ENCODE measurements around the gene GTF2A1.
A peak's percentile ranks its signal among the peaks of the same experiment; 100 is the strongest.
"Not testable (repeated sequence)": the region's sequence is repeated elsewhere in the genome, so short reads cannot be mapped to it uniquely, and the experiment has no call there.

GTF2A1 gene

GRCh38 chr14:81236849-81237248 is 16.1 kb upstream of the GTF2A1 start:
- not testable (repeated sequence) for H3K4me1 ChIP-seq (ENCODE audit: control insufficient read depth in 2 of 2, insufficient read depth in 1 of 2, low read depth in 1 of 2, low read length in 2 of 2); H2BK15ac ChIP-seq (ENCODE audit: low read length); H3K4me3 ChIP-seq (ENCODE audit: low read length in 2 of 2); H3K9ac ChIP-seq (ENCODE audit: low read depth, low read length, poor library complexity); H3K27ac ChIP-seq (replicated peaks; ENCODE audit: low read length); H2AK5ac ChIP-seq (ENCODE audit: low read depth, low read length); H2BK120ac ChIP-seq (ENCODE audit: low read depth, low read length); H2BK5ac ChIP-seq (ENCODE audit: low read length); H3K36me3 ChIP-seq (replicated peaks in 1 of 2; ENCODE audit: control insufficient read depth in 2 of 2, insufficient read depth in 2 of 2, low read length in 2 of 2); DNase-seq (ENCODE audit: low spot score); H4K91ac ChIP-seq (ENCODE audit: low read depth, low read length, poor library complexity); H3K79me1 ChIP-seq (ENCODE audit: low read depth, low read length); H2AFZ ChIP-seq (ENCODE audit: low read length); H2BK12ac ChIP-seq (ENCODE audit: low read length); H3K14ac ChIP-seq (ENCODE audit: low read length); H3K9me3 ChIP-seq (replicated peaks in 1 of 2; ENCODE audit: control insufficient read depth in 2 of 2, insufficient read depth in 1 of 2, low read depth in 1 of 2, low read length in 2 of 2); H3K4ac ChIP-seq (ENCODE audit: low read length); H3K27me3 ChIP-seq (ENCODE audit: control insufficient read depth in 3 of 3, insufficient read depth in 3 of 3, low read depth in 1 of 3, low read length in 3 of 3); H3K23ac ChIP-seq (ENCODE audit: low read depth, low read length, poor library complexity); H3K18ac ChIP-seq (ENCODE audit: low read length); H3K4me2 ChIP-seq (ENCODE audit: insufficient read depth, low read length, poor library complexity, severe bottlenecking); H4K8ac ChIP-seq (ENCODE audit: low read depth, low read length)
- no CpG with 5 or more reads among the region's 2 CpGs for WGBS, 2 donors (ENCODE audit: extremely low coverage in 2 of 2, insufficient read length in 2 of 2, insufficient replicate concordance in 1 of 2)

DNA sequence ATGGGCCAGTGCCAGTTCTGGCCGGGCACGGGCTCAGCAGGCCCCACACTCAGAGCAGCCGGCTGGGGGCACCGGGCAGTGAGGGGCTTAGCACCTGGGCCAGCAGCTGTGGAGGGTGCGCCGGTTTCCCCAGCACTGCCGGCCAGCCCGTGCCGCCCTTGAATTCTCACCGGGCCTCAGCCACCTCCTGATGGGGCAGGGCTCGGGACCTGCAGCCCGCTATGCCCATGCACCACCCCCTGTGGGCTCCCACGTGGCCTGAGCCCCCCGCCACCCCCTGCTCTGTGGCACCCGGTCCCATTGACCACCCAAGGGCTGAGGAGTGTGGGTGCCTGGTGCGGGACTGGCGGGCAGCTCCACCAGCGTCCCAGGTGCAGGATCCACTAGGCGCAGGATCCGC is 15.4 kb upstream of the GTF2A1 start:
- Histone ChIP-seq H3K27ac (replicated peaks; ENCODE audit: low read length) (no peak overlapping the region), H2BK120ac (ENCODE audit: low read depth, low read length) (no peak overlapping the region), H2BK12ac (ENCODE audit: low read length) (no peak overlapping the region), H3K14ac (ENCODE audit: low read length) (no peak overlapping the region), H3K9ac (ENCODE audit: low read depth, low read length, poor library complexity) (no peak overlapping the region), H3K18ac (ENCODE audit: low read length) (peak overlapping the region; percentile 16), H3K36me3 (replicated peaks in 1 of 2; ENCODE audit: control insufficient read depth in 2 of 2, insufficient read depth in 2 of 2, low read length in 2 of 2) (no peaks in the 10 kb centered on the region), H3K4me1 (ENCODE audit: control insufficient read depth in 2 of 2, insufficient read depth in 1 of 2, low read depth in 1 of 2, low read length in 2 of 2) (peaks cover 0 to 4% of the 10 kb centered on the region in 2 donors), H2BK5ac (ENCODE audit: low read length) (no peak overlapping the region), H2AFZ (ENCODE audit: low read length) (no peak overlapping the region), H3K27me3 (ENCODE audit: control insufficient read depth in 3 of 3, insufficient read depth in 3 of 3, low read depth in 1 of 3, low read length in 3 of 3) (peaks cover 0 to 5% (median 0%) of the 10 kb centered on the region in 3 experiments), H3K4me3 (ENCODE audit: low read length in 2 of 2) (no peak overlapping the region), H3K9me3 (replicated peaks in 1 of 2; ENCODE audit: control insufficient read depth in 2 of 2, insufficient read depth in 1 of 2, low read depth in 1 of 2, low read length in 2 of 2) (no peaks in the 10 kb centered on the region), H4K8ac (ENCODE audit: low read depth, low read length) (no peak overlapping the region), H2BK15ac (ENCODE audit: low read length) (no peak overlapping the region), H3K4me2 (ENCODE audit: insufficient read depth, low read length, poor library complexity, severe bottlenecking) (no peak overlapping the region), H3K79me1 (ENCODE audit: low read depth, low read length) (no peaks in the 10 kb centered on the region), H4K91ac (ENCODE audit: low read depth, low read length, poor library complexity) (no peak overlapping the region), H2AK5ac (ENCODE audit: low read depth, low read length) (no peak overlapping the region), H3K23ac (ENCODE audit: low read depth, low read length, poor library complexity) (no peak overlapping the region), H3K4ac (ENCODE audit: low read length) (no peak overlapping the region)
- DNase-seq (ENCODE audit: low spot score), result no peak
- WGBS, 2 donors (ENCODE audit: extremely low coverage in 2 of 2, insufficient read length in 2 of 2, insufficient replicate concordance in 1 of 2), result no CpG with 5 or more reads among the region's 20 CpGs

DNA sequence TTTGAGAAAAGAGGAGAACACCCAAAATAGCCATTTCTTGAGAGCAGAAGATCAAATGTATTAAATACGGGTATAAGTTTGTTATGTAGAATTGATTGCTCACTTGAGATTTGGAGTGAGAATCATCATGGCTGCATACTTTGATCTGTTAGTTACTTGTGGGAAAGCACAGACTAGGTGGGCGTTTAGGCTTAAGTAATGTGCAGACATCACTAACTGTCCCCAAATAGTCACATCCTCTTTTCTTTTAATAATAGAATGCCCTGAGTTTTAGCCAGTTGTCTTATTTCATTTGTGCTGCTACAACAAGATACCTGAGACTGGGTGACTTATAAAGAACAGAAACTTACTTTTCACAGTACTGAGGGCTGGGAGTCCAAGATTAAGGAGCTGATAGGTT is 14.3 kb upstream of the GTF2A1 start:
- H3K27ac ChIP-seq (replicated peaks; ENCODE audit: low read length), result no peak overlapping the region

DNA sequence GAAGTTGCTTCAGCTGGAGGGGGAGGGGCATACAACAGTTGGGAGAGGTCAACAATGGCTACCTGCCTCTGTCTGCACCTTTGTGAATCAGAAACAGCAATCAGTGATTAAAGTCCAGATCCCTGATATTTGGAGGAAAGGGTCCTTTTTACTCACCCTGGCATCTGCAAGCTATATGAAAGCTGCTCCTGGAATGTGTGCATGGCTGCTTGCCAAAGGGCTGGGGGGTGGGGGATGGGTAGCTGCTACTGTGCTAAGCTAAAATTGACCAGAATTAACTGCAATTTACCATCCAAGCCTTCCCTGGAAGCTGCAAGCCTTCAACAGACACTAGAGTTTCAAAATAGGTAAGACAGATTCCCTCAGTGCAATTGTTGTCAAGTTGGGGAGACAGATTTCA is 13.5 kb upstream of the GTF2A1 start:
- H3K4me3 ChIP-seq (ENCODE audit: low read length in 2 of 2), result no peak overlapping the region

More for the DNA sequence above, 14.3 kb upstream of the GTF2A1 start:
- WGBS, 2 donors (ENCODE audit: extremely low coverage in 2 of 2, insufficient read length in 2 of 2, insufficient replicate concordance in 1 of 2), result no CpG with 5 or more reads among the region's 2 CpGs
- Histone ChIP-seq H3K36me3 (replicated peaks in 1 of 2; ENCODE audit: control insufficient read depth in 2 of 2, insufficient read depth in 2 of 2, low read length in 2 of 2) (no peaks in the 10 kb centered on the region), H3K18ac (ENCODE audit: low read length) (no peak overlapping the region), H3K23ac (ENCODE audit: low read depth, low read length, poor library complexity) (no peak overlapping the region), H3K79me1 (ENCODE audit: low read depth, low read length) (no peaks in the 10 kb centered on the region), H2AFZ (ENCODE audit: low read length) (no peak overlapping the region), H3K4me3 (ENCODE audit: low read length in 2 of 2) (no peak overlapping the region), H3K4ac (ENCODE audit: low read length) (no peak overlapping the region), H2BK120ac (ENCODE audit: low read depth, low read length) (no peak overlapping the region), H2AK5ac (ENCODE audit: low read depth, low read length) (no peak overlapping the region), H3K4me1 (ENCODE audit: control insufficient read depth in 2 of 2, insufficient read depth in 1 of 2, low read depth in 1 of 2, low read length in 2 of 2) (peaks cover 0 to 4% of the 10 kb centered on the region in 2 donors), H4K91ac (ENCODE audit: low read depth, low read length, poor library complexity) (no peak overlapping the region), H3K9me3 (replicated peaks in 1 of 2; ENCODE audit: control insufficient read depth in 2 of 2, insufficient read depth in 1 of 2, low read depth in 1 of 2, low read length in 2 of 2) (peaks cover 2 to 8% of the 10 kb centered on the region in 2 donors), H3K14ac (ENCODE audit: low read length) (no peak overlapping the region), H3K27me3 (ENCODE audit: control insufficient read depth in 3 of 3, insufficient read depth in 3 of 3, low read depth in 1 of 3, low read length in 3 of 3) (peaks cover 0 to 5% (median 0%) of the 10 kb centered on the region in 3 experiments), H2BK15ac (ENCODE audit: low read length) (no peak overlapping the region), H2BK12ac (ENCODE audit: low read length) (no peak overlapping the region), H3K9ac (ENCODE audit: low read depth, low read length, poor library complexity) (no peak overlapping the region), H4K8ac (ENCODE audit: low read depth, low read length) (no peak overlapping the region), H3K4me2 (ENCODE audit: insufficient read depth, low read length, poor library complexity, severe bottlenecking) (no peak overlapping the region), H2BK5ac (ENCODE audit: low read length) (no peak overlapping the region)
- DNase-seq (ENCODE audit: low spot score), result no peak

More for the DNA sequence above, 13.5 kb upstream of the GTF2A1 start:
- Histone ChIP-seq H2BK120ac (ENCODE audit: low read depth, low read length) (no peak overlapping the region), H2BK15ac (ENCODE audit: low read length) (no peak overlapping the region), H3K14ac (ENCODE audit: low read length) (no peak overlapping the region), H3K18ac (ENCODE audit: low read length) (no peak overlapping the region), H3K4me2 (ENCODE audit: insufficient read depth, low read length, poor library complexity, severe bottlenecking) (no peak overlapping the region), H4K8ac (ENCODE audit: low read depth, low read length) (no peak overlapping the region), H2AFZ (ENCODE audit: low read length) (peak overlapping the region; percentile 30), H3K9ac (ENCODE audit: low read depth, low read length, poor library complexity) (no peak overlapping the region), H2AK5ac (ENCODE audit: low read depth, low read length) (no peak overlapping the region), H3K4me1 (ENCODE audit: control insufficient read depth in 2 of 2, insufficient read depth in 1 of 2, low read depth in 1 of 2, low read length in 2 of 2) (peaks cover 0 to 4% of the 10 kb centered on the region in 2 donors), H3K36me3 (replicated peaks in 1 of 2; ENCODE audit: control insufficient read depth in 2 of 2, insufficient read depth in 2 of 2, low read length in 2 of 2) (no peaks in the 10 kb centered on the region), H3K4ac (ENCODE audit: low read length) (no peak overlapping the region), H3K27ac (replicated peaks; ENCODE audit: low read length) (no peak overlapping the region), H3K23ac (ENCODE audit: low read depth, low read length, poor library complexity) (no peak overlapping the region), H2BK5ac (ENCODE audit: low read length) (no peak overlapping the region), H3K27me3 (ENCODE audit: control insufficient read depth in 3 of 3, insufficient read depth in 3 of 3, low read depth in 1 of 3, low read length in 3 of 3) (peaks cover 0 to 5% (median 0%) of the 10 kb centered on the region in 3 experiments), H4K91ac (ENCODE audit: low read depth, low read length, poor library complexity) (no peak overlapping the region), H2BK12ac (ENCODE audit: low read length) (no peak overlapping the region), H3K79me1 (ENCODE audit: low read depth, low read length) (no peaks in the 10 kb centered on the region), H3K9me3 (replicated peaks in 1 of 2; ENCODE audit: control insufficient read depth in 2 of 2, insufficient read depth in 1 of 2, low read depth in 1 of 2, low read length in 2 of 2) (peaks cover 2 to 8% of the 10 kb centered on the region in 2 donors)
- no peak for DNase-seq (ENCODE audit: low spot score)

Data from neuronal stem cell (in vitro differentiated cells).